ENCODE data around the gene GUCY2C. TPM values are rescaled to one million over a fixed set of nuclear protein-coding genes. Genes with fewer than 3 reads are reported as not detected.

GUCY2C gene
- total RNA-seq, 1 experiment from 2014 or later = 1.9 TPM

DNA sequence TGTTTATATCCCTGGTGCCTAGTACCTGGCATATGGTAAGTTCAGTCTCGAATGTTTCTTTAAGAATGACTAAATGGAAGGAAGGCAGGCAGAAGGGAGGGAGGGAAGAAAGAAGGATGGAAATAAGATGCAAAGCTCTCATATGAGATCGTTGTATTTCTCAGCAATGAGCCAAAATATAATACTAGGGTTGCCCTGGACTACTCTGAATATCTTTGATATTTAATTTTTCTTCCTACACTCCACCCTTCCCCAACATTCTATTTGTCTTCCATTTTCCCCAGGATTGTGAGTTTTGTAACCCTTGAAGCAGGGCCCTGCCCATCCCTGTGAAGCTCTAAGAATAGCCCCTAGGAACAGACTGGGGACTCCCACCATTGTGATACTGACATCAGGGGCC is 43.9 kb downstream of the GUCY2C start:
- peaks cover 12 to 14% of the 10 kb centered on the region in 2 experiments for H3K4me1 Mint-ChIP-seq
- no peaks in the 10 kb centered on the region for H3K9me3 Mint-ChIP-seq

More for the DNA sequence above, 43.9 kb downstream of the GUCY2C start:
- Histone ChIP-seq H3K4me1 (ENCODE audit: insufficient read depth, low read length) (no peaks in the 10 kb centered on the region; the same call in 1 of the 2 replicates), H3K23me2 (ENCODE audit: insufficient read length, low read depth, low read length, poor library complexity, severe bottlenecking) (no peaks in the 10 kb centered on the region), H3K23ac (ENCODE audit: insufficient read length, low read depth, low read length) (no peak overlapping the region), H3K56ac (ENCODE audit: insufficient read length, low read depth, low read length) (no peak overlapping the region), H4K5ac (ENCODE audit: insufficient read length, low read depth, low read length) (no peak overlapping the region), H2BK120ac (ENCODE audit: low read depth, low read length, poor library complexity, severe bottlenecking) (no peak overlapping the region), H2BK12ac (ENCODE audit: insufficient read length, low read depth, low read length) (no peak overlapping the region), H4K8ac (replicated peaks; ENCODE audit: insufficient read length, low read depth, low read length) (no peak overlapping the region), H3T11ph (ENCODE audit: low read length) (no peak overlapping the region), H2BK15ac (ENCODE audit: low read depth, low read length) (no peak overlapping the region), H3K79me2 (ENCODE audit: insufficient read depth, low read length) (no peaks in the 10 kb centered on the region), H4K91ac (ENCODE audit: insufficient read length, low read depth, low read length) (no peak overlapping the region), H3K18ac (ENCODE audit: insufficient read length, low read depth, low read length) (no peak overlapping the region), H3K4ac (ENCODE audit: low read depth, low read length) (no peak overlapping the region), H3K27me3 (ENCODE audit: insufficient read depth, low read length) (no peaks in the 10 kb centered on the region), H2BK5ac (ENCODE audit: insufficient read length, low read length) (no peak overlapping the region), H3K4me2 (ENCODE audit: insufficient read depth, insufficient read length, low read length) (no peak overlapping the region), H3K9me3 (ENCODE audit: control insufficient read depth, low read depth, low read length) (no peaks in the 10 kb centered on the region), H2BK20ac (ENCODE audit: low read depth, low read length, poor library complexity, severe bottlenecking) (no peak overlapping the region), H3K79me1 (ENCODE audit: insufficient read depth, low read depth, low read length, poor library complexity, severe bottlenecking) (no peaks in the 10 kb centered on the region), H3K27ac (ENCODE audit: insufficient read length, low read depth, low read length) (no peak overlapping the region), H3K9ac (ENCODE audit: extremely low read depth, insufficient read length, low read length) (no peak overlapping the region), H2AFZ (ENCODE audit: low read length) (no peak overlapping the region), H2AK5ac (ENCODE audit: insufficient read length, low read length) (no peak overlapping the region), H3K14ac (ENCODE audit: insufficient read depth, low read length) (no peak overlapping the region), H4K20me1 (ENCODE audit: control insufficient read depth, insufficient read depth, insufficient read length) (no peaks in the 10 kb centered on the region)
- no peak overlapping the region for H3K27ac Mint-ChIP-seq
- WGBS (ENCODE audit: extremely low coverage, insufficient read length, low lambda C conversion rate) = no CpG with 5 or more reads among the region's 2 CpGs
- TF ChIP-seq, protein P1, sequence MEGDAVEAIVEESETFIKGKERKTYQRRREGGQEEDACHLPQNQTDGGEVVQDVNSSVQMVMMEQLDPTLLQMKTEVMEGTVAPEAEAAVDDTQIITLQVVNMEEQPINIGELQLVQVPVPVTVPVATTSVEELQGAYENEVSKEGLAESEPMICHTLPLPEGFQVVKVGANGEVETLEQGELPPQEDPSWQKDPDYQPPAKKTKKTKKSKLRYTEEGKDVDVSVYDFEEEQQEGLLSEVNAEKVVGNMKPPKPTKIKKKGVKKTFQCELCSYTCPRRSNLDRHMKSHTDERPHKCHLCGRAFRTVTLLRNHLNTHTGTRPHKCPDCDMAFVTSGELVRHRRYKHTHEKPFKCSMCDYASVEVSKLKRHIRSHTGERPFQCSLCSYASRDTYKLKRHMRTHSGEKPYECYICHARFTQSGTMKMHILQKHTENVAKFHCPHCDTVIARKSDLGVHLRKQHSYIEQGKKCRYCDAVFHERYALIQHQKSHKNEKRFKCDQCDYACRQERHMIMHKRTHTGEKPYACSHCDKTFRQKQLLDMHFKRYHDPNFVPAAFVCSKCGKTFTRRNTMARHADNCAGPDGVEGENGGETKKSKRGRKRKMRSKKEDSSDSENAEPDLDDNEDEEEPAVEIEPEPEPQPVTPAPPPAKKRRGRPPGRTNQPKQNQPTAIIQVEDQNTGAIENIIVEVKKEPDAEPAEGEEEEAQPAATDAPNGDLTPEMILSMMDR (conservative IDR thresholded peaks at IDR 0.05) = no peak
- DNase-seq = no peak
- no peaks in the 10 kb centered on the region for H3K27me3 Mint-ChIP-seq (ENCODE audit: low read depth)
- H3K4me3 Mint-ChIP-seq = no peak overlapping the region
- H3K36me3 Mint-ChIP-seq (ENCODE audit: insufficient read depth in 1 of 3, low read depth in 3 of 3) = no peaks in the 10 kb centered on the region

Data from H9 (cell line).